Upper lobe of right lung (tissue), 1 donor: ENCODE measurements around the gene CTNNBL1. TPM values are rescaled to one million over a fixed set of nuclear protein-coding genes. Genes with fewer than 3 reads are reported as not detected.

Source experiments
- ATAC-seq: fragments of 200-7000 bp; cut with Tn5 transposase; one replicate; pipeline ENCODE4 v1.9.1; 2020; ENCODE audit warnings: mild to moderate bottlenecking, moderate library complexity
- DNase-seq: peaks from one replicate; pipeline ENCODE4 v3.0.0-alpha.2; 2020
- H3K27ac ChIP-seq: fragments of 200-600 bp; one replicate; pipeline ENCODE4 v1.8.0; 2022
- H3K27me3 ChIP-seq: fragments of 200-600 bp; one replicate; pipeline ENCODE4 v1.8.0; 2022; ENCODE audit warnings: mild to moderate bottlenecking
- H3K36me3 ChIP-seq: fragments of 200-600 bp; one replicate; pipeline ENCODE4 v1.8.0; 2022
- H3K4me1 ChIP-seq: fragments of 200-600 bp; one replicate; pipeline ENCODE4 v1.8.0; 2022
- H3K4me3 ChIP-seq: fragments of 200-600 bp; one replicate; pipeline ENCODE4 v1.8.0; 2022; ENCODE audit warnings: mild to moderate bottlenecking
- H3K9me3 ChIP-seq: fragments of 200-600 bp; one replicate; pipeline ENCODE4 v1.8.0; 2022
- CTCF ChIP-seq: fragments of 200-600 bp; IDR thresholded peaks from one replicate; pipeline ENCODE4 v1.8.0; 2022; ENCODE audit warnings: antibody characterized with exemption
- intact Hi-C: fragments of 100-400 bp; cut with DNase I; formaldehyde crosslinking; loops from one replicate; pipeline ENCODE4 v1.11.0; 2022
- total RNA-seq: library from RNA; stranded (reverse); fragmentation: NEBNext Ultra II Directional; extraction: Animal tissue kit (Norgen Biotek cat#: 25700); gene quantifications from one replicate; pipeline ENCODE4 v1.2.1, GENCODE V29; 2021
- donor health status: DM: no; HTN: yes; CAD: no; lungs with severe emphysema.

The CTNNBL1 gene
- total RNA-seq, 1 donor from 2014 or later = 52.8 TPM

GRCh38 chr20:37759052-37759553, 65.3 kb downstream of the CTNNBL1 start:
- H3K27ac ChIP-seq = no peak overlapping the region
- peaks cover 3% of the 10 kb centered on the region for H3K4me1 ChIP-seq
- no peak for DNase-seq
- no peak for ATAC-seq
- H3K27me3 ChIP-seq = no peaks in the 10 kb centered on the region
- H3K36me3 ChIP-seq = peaks cover 32% of the 10 kb centered on the region
- H3K4me3 ChIP-seq = no peak overlapping the region
- intact Hi-C loops = no loop called here
- TF ChIP-seq CTCF = no peak
- H3K9me3 ChIP-seq = no peaks in the 10 kb centered on the region

- intact Hi-C loops = no loop called here
- H3K4me1 ChIP-seq = peaks cover 3% of the 10 kb centered on the region
- DNase-seq = no peak
- no peak overlapping the region for H3K4me3 ChIP-seq
- H3K27ac ChIP-seq = no peak overlapping the region
- TF ChIP-seq CTCF = no peak
- no peaks in the 10 kb centered on the region for H3K9me3 ChIP-seq
- H3K27me3 ChIP-seq = no peaks in the 10 kb centered on the region
- ATAC-seq = no peak
- H3K36me3 ChIP-seq = peaks cover 33% of the 10 kb centered on the region
Measured at GRCh38 chr20:37759761-37760209, 66.0 kb downstream of the CTNNBL1 start.

- Histone ChIP-seq H3K4me3 (no peak overlapping the region), H3K27me3 (no peaks in the 10 kb centered on the region), H3K9me3 (no peaks in the 10 kb centered on the region), H3K27ac (no peak overlapping the region), H3K4me1 (peaks cover 3% of the 10 kb centered on the region), H3K36me3 (peaks cover 38% of the 10 kb centered on the region)
- ATAC-seq = no peak
- TF ChIP-seq CTCF = no peak
- no peak for DNase-seq
- intact Hi-C loops = no loop called here
Measured at GRCh38 chr20:37760322-37760721, 66.5 kb downstream of the CTNNBL1 start.

GRCh38 chr20:37762716-37763485, 69.1 kb downstream of the CTNNBL1 start:
- intact Hi-C loops = no loop called here
- Histone ChIP-seq H3K27me3 (no peaks in the 10 kb centered on the region), H3K27ac (no peak overlapping the region), H3K4me1 (peaks cover 3% of the 10 kb centered on the region), H3K9me3 (no peaks in the 10 kb centered on the region), H3K4me3 (no peak overlapping the region), H3K36me3 (peaks cover 41% of the 10 kb centered on the region)
- TF ChIP-seq CTCF = no peak
- no peak for ATAC-seq
- DNase-seq = no peak

- no peak for TF ChIP-seq CTCF
- H3K4me3 ChIP-seq = no peak overlapping the region
- H3K9me3 ChIP-seq = no peaks in the 10 kb centered on the region
- no peak for ATAC-seq
- H3K36me3 ChIP-seq = peaks cover 44% of the 10 kb centered on the region
- no peak overlapping the region for H3K27ac ChIP-seq
- no peak for DNase-seq
- no peaks in the 10 kb centered on the region for H3K27me3 ChIP-seq
- intact Hi-C loops = no loop called here
- H3K4me1 ChIP-seq = peaks cover 3% of the 10 kb centered on the region
Measured at GRCh38 chr20:37764333-37764935, 70.6 kb downstream of the CTNNBL1 start.
